ENCODE results near the gene AKIP1.
A peak's percentile ranks its signal among the peaks of the same experiment; 100 is the strongest.

Gene AKIP1

DNA sequence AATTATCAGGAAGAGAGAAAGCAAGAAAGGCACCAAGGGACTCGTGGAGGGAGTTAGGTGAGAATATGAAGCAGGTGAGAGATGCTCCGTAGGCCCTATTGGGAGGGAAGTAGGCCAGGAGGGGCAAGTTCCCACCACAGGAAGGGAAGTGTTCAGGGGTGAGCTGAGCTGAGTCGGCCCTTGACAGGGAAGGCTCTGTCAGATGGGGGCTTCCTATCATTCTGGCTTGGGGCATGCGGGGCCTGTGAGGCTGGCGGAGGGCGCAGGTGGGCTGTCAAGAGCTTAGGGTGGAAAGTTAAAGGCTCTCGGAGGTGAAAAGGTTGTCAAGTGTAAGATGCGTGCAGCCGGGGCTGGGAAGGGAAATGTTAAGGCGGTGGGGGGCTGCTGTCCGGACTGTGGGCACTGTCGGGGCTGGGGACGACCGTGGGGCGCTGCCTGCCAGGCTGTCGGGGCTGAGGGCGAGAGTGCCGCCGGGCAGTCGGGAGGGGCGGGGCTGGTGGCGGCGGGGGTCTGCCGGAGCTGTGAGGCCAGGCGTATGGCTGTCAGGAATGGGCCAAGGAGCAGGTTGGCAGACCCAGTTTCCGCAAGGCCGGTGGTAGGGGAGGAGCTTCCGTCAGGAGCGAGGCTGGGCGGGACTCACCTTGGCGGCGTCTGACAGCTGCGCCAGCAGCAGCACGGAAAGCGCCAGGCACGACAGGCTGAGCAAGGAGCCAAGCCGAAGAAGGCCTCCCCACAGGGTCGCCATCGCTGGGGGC is 52.8 kb downstream of the AKIP1 start:
- H3K27ac ChIP-seq: peak overlapping the region; percentile 82
- TF ChIP-seq ZFX (IDR thresholded peaks at IDR 0.05): no peak
- TF ChIP-seq, protein P1, sequence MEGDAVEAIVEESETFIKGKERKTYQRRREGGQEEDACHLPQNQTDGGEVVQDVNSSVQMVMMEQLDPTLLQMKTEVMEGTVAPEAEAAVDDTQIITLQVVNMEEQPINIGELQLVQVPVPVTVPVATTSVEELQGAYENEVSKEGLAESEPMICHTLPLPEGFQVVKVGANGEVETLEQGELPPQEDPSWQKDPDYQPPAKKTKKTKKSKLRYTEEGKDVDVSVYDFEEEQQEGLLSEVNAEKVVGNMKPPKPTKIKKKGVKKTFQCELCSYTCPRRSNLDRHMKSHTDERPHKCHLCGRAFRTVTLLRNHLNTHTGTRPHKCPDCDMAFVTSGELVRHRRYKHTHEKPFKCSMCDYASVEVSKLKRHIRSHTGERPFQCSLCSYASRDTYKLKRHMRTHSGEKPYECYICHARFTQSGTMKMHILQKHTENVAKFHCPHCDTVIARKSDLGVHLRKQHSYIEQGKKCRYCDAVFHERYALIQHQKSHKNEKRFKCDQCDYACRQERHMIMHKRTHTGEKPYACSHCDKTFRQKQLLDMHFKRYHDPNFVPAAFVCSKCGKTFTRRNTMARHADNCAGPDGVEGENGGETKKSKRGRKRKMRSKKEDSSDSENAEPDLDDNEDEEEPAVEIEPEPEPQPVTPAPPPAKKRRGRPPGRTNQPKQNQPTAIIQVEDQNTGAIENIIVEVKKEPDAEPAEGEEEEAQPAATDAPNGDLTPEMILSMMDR (conservative IDR thresholded peaks at IDR 0.05): no peak

DNA sequence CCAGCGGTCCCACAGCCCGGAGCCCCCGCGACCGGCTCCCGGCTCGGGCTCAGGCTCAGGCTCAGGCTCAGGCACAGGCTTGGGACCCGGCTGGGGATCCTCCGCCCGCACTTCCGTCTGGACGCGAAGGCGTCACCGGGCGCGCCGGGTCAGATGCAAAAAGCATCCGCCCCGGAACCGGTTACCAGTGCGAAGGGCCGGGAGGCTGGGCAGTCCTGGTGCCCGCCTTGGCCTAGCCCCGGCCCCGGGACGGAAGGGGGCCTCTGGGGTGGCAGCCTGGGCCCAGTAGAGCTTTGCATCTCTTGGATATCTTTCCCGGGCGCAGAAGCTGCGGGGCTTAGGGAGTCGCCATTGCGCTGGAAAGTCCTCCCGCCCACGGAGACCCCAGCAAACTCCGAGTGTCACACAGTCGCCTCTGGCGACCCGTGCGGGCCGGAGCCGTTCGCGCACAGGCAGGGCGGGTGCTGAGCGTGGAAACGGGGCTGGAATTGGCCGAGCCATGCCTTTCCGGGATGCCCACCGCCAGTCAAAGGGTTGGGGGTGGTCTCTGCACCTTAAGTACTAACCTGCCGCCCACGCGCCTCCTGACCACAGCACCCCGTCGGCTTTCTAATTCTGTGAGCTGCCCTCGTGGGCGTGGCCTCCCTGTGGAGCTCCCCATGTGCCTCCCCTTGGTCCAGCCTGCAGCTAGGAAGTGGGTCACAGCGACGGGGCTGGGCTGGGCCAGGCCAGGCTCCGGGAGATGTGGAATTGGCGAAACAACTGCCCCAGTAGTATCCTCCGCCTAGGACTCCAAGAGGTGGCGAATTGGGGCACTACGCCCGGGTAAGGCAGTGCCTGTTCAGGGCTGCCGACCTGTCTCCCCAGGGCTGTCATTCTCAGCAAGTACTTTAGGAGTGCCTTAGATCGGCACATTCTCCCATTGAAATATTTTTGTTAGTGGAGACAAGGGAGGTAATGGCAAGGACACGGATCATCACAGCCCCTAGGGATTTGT is 53.6 kb downstream of the AKIP1 start, which contains the start of gene TMEM9B:
Gene TMEM9B (minus strand): TSS at position 119 of the 997 bp plus-strand sequence. CDS start 129 bp downstream, outside the sequence.
- TF ChIP-seq, protein P1 (conservative IDR thresholded peaks at IDR 0.05): no peak
- TF ChIP-seq ZFX (IDR thresholded peaks at IDR 0.05): peak; percentile 99
- peak within 1 kb of the TSS; percentile 82 for H3K27ac ChIP-seq

DNA sequence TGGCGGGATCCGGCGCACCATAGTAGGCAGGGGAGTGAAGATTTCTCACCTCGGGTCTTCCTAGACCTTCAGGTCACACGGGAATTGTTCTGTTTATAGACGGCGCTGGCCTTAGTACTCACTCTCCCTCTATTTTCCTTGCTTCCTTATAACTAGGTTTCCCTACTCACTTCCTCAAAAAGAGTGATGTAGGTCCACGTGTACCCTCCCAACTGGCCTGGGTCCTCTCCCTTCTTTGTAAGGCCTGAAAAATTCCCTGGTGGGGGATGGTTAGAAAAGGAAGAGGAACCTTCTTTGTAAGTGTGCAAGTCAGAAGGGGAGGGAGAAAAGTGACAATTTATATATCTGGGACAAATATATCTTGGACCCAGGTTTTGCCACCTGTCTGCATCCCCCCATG is 56.2 kb downstream of the AKIP1 start:
- TF ChIP-seq ZFX (IDR thresholded peaks at IDR 0.05): no peak
- TF ChIP-seq, protein P1 (conservative IDR thresholded peaks at IDR 0.05): no peak
- no peak overlapping the region for H3K27ac ChIP-seq

Measured in C4-2B (cell line).